GM19240 (cell line): ENCODE results near the gene NRXN3.

Experiments
- DNase-seq: peaks from one replicate; pipeline ENCODE4 v3.0.0; 2011; ENCODE audit warnings: low spot score; ENCODE audit not compliant: insufficient read length

The NRXN3 gene

DNA sequence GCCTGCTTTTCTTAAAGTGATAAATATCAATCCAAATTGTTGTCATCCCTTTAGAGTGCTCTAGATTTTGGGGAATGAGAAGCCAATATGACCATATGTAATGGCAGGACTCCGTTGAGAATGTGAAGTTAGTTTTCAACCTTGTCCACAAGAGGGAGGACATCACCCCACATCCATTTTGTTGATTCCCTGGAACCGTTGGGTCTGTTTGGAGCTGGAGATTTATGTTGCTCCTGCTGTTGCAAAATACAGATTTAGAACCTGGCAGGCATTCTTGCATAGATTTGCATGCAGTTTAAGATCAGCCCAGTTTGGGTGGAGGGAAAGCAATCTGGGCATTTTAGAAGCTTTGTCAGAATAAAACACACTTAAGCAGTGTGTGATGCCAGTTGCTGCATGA is 620.1 kb downstream of the NRXN3 start:
- DNase-seq, result no peak

DNA sequence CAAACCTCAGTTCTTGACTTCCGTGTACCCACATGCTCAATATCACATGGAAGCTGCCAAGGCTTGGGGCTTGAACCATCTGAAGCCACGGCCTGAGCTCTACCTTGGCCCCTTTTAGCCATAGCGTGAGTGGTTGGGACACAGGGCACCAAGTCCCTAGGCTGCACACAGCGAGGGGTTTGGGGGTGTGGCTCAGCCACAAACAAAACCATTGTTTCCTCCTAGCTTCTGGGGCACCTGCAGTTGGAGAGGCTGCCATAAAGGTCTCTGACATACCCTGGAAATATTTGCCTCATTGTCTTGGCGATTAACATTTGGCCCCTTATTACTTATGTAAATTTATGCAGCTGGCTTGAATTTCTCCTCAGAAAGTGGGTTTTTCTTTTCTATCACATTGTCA is 628.6 kb downstream of the NRXN3 start:
- no peak for DNase-seq

DNA sequence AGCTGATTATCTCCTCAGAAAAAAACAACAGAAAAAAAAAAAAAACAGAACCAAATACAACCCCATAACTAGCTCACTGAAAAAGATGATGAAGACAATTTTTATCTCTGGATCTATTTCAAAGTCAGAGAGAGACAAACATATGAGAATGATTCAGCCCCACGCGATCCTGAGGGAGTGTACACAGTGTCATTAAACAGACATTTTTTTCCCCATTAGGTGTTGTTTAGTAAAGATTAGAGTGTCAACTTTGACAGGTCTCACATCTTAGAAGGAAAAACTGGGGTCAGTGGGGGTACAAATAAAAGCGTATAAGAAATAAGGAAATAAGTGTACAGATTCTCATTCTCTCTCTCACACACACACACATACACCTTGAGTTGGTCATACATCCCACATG is 635.4 kb downstream of the NRXN3 start:
- DNase-seq, result no peak

DNA sequence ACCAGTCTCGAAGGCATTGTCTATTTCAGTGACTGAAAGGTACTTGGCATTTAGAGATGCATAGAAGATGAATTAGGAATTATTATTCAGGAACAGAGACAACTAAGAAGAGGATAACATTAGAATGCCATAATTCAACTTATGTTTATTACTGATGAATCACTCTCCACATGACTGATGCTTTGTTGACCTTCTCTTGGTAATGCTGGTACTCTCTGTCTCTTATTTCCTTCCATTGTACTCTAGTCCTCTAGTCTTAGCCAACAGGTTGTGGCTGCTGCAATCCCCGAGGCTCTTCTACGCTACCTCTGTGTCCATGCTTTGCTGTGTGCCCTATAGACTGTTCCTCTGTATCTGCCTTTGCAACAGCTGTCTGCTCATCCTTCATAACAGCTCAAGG is 652.9 kb downstream of the NRXN3 start:
- DNase-seq, result no peak

DNA sequence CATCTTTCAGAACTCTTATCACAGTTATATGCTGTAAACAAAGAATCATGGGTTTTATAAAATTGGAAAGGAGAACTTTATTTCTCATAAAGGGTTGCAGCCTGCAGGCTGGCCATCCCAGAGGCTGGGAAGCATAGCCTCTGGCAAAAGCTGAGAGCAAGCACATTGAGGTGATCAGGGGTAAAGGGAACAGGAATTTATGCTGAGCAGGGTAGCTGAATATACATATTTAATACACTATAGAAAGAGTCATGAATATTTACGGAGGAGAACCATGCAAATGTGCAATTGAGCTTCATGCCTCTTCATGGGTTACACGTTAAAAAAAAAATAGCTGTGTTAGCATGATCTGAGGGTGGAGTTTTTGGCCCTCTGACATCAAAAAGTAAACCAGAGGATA is 653.3 kb downstream of the NRXN3 start:
- no peak for DNase-seq

DNA sequence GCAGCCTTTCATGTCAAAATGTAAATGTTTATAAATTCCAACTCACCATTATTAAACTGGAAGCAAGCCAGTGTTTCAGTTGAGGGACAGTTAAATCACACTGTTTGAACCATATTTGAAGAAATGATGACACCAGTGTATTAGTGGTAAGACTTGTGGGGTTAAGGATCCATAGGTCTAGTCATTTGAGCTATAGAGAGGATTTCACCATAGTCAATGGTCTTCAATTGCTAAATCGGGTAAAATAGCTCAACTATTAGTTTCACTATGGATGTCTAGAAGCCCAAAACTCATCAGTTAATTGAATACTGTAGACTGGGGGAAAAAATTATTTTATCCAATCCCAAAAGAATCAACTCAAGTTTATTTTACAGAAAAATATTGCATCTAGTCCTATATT is 659.1 kb downstream of the NRXN3 start:
- no peak for DNase-seq

DNA sequence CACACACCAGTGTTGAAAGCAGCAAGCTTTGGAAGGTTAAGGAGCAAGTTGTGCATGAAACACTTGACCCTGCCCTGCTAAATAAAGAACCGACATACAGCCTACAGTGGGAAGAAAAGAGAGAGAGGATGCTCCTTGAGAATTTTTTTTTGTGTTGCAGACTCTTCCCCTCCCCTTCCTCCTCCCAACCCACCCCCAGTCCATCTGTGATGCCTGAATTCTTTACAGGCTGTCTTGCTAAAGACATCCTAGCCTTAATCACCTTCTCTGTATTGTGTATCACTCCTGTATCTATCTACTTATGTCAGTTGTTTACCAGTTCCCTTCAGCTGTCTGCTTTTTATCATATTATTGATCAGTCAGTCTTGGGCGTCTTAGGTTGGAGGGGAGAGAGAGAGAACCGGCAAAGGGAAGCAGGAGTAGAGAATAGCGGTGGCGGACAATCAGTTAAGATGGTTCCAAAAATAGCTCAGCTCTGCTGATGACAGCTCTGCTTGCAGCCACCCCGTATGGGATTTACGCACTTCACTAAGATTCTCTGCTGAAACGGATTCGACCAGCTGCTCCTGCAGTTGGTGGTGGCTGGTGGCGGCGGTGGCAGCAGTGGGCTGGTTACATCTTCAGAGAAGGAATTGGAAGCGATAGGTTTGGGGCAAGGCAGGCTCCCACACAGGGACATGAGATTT is 664.7 kb downstream of the NRXN3 start:
- DNase-seq, result no peak

DNA sequence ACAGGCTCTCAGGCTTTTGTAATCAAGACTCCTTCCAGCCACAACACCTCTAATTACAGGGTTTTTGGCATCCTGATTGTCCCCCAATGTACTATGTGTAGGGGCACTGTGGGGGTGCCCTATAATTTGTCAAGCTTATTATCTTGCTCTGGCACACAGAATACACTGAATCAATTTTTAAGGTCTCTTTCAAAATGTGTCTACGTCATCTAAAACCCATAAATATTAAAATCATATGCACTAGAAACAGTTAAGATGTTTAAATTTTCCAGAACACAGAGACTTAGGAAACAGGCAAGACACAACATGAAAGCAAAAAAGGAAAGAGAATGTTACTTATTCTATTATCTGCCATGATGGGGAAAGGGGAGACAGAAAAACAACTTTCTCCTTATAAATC is 665.7 kb downstream of the NRXN3 start:
- no peak for DNase-seq

DNA sequence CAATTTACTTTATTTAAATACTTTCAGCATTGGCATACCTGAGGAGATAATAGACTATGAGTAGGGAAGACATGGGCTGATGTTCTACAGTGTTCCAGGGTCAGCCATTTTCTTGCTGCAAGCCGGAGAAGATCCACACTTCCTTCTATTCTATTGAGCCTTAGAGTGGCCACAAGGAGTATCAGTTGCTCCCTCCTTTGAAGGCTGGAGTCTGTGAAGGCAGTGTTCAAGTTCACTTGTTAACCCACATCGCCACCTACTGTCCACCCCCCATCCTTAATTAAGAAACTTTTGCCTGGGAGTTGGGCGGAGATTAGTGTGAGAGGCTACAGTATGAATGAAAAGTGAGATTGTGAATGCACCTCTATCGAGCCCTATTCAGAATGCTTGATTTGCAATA is 666.6 kb downstream of the NRXN3 start:
- DNase-seq, result peak; percentile 1

DNA sequence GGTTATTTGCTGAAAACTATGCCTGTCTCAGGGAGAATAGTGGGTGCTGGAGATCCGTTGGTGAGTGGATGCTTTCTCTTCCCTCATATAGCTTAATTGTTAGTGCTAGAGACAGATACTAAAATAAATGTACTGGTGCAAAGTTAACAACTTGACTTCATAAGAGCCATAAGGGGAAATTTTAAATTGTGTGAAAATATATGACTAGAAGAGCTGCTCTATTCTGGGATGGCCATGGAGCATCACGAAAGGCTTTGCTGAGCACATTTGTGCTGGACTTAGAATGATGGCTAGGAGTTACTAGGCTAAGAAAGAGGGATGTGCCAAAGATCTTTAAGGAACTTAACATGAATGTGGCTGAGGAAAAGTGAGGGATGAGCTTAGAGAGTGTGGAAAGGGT is 668.8 kb downstream of the NRXN3 start:
- DNase-seq, result no peak

DNA sequence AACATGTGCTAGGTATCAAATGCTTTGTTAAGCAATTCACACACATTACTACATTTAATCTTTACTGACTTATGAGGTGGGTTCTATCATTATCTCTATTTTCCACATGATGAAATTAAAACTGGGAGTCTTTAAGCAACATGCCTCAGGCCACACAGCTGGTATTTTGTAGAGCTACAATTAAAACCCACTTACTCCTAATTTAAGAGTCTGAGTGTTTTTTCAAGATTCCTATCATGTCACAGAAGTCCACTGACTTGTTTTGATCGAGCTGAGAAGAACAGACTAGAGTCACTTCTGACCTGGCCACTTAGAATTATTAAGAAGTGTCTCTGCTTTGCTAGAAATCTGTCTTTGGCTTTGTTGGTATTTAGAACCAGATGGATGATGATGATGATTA is 670.7 kb downstream of the NRXN3 start:
- no peak for DNase-seq

DNA sequence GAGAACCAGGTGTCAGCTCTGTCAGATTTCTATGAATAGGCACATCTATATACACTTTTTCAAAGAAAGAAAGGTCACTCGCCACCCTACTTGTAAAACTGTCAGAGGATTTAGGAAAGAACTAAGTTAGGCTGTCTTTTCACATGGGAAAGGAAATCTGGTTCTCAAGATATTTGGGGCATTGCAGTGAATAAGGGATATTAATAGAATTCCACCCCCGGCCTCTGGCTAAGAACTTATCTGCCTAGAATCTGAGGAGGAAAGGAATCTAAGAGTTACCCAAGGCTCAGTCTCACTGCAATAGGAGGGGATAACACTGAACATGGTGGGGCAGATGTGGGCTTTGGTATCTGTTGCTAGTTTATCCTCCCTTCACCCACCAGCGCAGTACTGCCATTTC is 677.6 kb downstream of the NRXN3 start:
- no peak for DNase-seq

DNA sequence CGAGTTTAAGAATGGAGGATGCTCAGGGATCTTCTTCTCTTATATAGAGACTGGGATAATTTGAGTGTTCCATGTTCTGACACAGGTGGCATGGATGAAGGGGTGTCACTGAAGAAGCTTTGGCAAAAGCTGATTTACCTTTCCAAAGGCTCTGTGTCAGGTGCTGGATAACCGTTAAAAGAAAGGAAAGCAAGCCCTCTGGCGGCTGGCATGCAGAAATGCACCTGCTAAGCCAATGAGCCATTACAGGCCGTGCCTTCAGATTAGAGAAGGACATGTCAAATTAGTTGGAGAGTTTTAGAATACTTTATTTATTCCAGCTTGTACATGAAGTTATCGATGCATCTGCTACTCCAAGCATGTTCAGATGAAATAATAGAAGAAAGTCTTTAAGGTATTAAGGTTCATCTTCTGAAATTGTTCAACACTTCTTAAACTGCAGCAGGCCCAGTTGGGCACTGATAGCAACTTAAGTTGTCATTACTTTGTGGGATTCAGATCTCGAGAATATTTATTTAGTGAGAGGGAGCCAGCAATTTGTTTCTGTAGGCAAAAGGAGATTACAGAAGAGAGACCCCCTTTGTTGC is 678.2 kb downstream of the NRXN3 start:
- DNase-seq, result peak; percentile 3

DNA sequence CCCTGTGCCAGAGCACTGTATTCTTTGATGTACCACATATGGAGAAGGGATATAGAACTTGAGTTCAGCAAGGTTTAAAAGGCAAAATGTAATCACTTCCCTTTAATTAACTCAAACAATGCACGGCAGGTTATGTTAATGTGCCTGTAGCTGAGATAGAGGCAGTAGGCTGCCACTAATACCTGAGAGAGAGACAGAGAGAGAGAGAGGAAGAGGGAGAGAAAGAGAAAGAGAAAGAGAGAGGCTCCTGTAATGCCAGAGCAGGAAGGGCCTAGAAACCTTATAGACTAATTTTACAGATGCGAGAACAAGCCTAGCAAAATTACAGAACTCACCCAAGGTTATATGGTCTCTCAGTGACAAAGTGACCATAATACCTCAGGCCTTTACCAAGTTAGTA is 679.8 kb downstream of the NRXN3 start:
- DNase-seq, result no peak

DNA sequence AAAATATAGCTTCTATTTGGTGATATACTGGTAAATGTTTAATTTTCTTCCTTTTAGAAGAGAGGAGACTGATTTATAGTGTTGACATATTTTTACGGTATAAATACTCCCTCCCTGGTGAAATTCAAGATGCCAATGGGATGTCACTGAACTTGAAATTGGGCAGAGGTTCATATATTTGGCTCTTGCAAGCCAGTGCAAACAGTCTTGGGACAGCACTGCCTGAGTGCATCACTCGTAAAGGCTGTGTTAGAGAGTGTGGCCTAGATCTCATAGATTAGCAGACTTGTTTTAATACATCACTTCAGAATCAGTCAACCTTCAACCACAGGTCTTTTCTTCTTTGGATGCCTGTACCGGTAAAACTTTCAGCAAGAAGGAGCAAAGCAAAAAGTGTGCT is 681.0 kb downstream of the NRXN3 start:
- no peak for DNase-seq

DNA sequence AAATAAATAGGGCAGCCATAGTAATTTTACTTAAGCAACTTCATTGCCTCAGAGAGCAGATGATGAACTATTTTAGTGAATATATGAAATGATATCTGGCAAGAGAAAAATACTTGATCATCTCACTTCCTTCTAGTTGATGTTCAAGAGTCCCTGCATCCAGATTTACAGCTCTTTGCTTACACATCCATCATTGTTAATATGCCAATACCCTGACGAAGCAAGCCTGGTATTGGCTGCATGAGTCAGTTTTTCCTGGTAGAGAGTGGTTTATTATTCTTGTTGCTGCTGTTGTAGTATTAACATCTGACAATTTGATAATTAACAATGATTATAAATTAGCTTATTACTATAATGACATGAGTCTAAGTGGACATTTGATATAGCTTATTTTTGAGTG is 681.9 kb downstream of the NRXN3 start:
- no peak for DNase-seq

DNA sequence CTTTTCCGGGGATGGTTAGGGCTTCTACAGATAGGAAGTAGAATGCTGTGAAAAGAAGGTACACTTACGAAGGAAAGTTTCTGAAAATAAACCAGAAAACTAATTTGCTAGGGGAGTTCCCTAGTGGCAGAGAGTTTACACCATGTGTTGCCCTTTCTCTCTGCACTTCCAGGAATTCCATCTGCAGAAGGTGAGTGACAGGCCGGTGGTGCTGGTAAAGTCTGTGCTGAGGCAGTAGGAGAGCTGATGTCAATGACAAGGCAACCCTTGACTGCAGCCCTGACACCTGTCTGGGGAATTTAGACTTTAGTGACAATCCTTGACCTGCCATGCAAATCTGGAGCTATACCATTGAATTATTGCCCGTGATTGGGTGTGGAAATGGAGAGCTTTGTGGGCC is 687.8 kb downstream of the NRXN3 start:
- no peak for DNase-seq

DNA sequence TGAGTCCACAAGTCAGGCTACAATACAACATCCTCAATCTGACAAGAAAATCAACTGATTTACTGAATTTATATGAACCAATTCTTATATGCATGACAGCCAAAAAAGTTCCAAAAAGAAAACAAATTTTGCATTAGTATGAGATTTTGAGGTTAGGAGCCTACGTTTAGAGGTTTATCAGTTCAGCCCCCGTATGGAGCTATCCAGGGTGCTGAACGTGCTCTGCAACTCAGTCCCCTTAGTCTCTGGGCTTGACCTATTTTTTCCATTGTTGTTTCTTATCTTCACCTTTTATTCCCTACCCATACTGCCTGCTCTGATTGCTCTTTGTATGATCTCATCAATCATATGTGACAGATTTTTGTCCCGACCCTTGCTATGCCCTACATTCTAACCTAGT is 693.0 kb downstream of the NRXN3 start:
- peak; percentile 3 for DNase-seq

DNA sequence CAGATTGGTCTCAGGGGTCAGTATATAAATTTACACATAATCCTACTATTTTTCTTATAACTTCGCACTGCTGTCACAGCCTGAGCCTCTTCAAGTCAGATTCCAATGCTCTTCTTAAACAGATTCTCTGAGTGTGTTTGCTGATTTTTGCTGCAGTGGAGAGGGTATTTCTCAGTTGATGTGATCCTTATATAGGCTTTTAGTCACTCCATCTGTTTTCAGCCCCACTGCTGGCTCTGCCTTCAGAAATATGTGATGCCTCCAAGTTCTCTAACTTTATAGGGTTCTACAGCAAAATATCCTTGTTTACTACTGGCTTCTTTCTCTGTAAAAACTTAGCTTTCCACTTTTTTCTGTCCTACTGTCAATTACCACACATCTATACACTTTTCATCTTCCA is 702.7 kb downstream of the NRXN3 start:
- DNase-seq, result no peak

DNA sequence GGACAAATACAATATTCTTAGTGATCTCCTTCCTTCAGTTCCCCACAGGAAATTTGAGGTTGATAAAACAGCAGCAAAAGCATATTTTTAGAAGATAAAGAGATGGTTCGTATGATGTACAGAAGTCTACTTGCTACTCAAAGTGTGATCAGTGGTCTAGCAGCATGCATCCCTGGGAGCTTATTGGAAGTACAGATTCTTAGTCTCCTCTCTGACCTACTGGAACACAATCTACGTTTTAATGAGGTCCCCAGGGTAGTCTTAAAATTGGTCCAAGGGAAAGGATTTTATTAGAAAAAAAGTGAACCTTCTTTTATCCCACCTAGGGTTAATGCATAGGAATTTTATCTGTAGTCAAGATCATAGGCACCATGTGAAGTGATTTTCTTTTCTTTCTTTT is 703.4 kb downstream of the NRXN3 start:
- no peak for DNase-seq

DNA sequence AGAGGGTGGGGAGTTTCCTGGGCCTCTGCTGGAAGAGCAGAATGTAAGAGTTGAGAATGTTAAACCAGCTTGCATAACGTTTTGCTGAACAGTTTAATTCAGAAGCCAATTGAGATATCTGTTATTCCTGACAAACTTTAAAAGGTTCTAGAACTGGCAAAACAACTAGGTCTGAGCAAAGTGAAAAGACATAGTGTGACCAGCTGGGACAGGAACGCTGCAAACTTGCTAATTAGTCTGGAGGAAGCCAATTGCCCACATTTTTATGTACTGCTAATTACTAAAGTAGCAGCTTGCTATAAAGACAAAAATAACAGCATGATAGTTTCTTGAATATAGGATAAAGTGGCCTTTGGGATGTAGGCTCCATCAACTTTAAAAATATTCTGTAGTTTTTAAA is 704.9 kb downstream of the NRXN3 start:
- DNase-seq, result no peak

DNA sequence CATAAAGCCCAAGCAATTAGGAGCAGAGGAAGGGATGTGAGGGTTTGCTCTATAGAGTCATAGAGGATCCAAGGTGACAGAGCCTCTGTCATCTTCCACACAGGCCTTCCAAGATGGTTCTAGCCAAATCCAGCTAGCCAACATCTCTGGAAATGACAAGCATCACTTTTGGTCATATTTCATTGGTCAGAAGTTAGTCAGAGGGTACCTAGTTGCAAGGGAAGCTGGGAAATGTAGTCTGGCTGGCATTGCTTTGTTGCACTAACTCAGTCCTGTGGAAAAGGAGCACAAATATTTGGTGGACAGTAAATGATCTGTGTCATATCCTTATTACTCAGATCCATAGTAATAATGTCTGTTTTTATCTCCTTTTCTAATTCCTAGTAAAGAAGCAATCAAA is 715.7 kb downstream of the NRXN3 start:
- no peak for DNase-seq

DNA sequence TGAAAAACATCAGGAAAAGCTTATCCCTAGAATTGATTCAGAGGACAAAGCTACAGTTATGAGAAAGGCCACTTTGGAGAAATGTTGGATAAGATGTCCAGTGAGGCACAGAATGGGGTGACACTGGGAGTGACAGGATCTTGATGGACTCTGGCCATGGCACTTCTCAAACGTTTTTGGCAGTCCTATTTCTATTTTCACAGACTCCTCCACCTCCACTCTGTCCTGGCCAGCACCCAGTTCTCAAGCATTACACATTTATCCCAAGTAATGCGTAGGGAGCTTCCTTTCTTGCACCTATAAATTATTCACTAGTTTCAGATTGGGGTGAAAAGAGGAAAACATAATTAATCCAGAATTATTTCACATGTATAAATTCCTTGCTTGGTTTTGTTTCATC is 727.3 kb downstream of the NRXN3 start:
- no peak for DNase-seq
